SK-N-SH (cell line): ENCODE data around the gene PDE4C. TPM values are rescaled to one million over a fixed set of nuclear protein-coding genes. Genes with fewer than 3 reads are reported as not detected.

Experiments
- CTCF ChIA-PET: fragments of 300-600, 350-600 bp; formaldehyde crosslinking; extraction: SDS; loops from one replicate; lab custom pipeline; 2021; lab: Yijun Ruan, JAX
- POLR2A ChIA-PET: fragments of 350-600 bp; sonication (Branson Sonifier 250); formaldehyde crosslinking; extraction: SDS; loops from one replicate; lab custom pipeline; 2020; ENCODE audit warnings: antibody characterized with exemption, inconsistent platforms; lab: Yijun Ruan, JAX
- DNase-seq: peaks from one replicate; pipeline ENCODE4 v3.0.0; 2012
- H2AFZ ChIP-seq: fragments of 200-600 bp; sonication (generic); 2 replicates; pipeline ENCODE4 v1.8.1; 2016; ENCODE audit warnings: antibody characterized with exemption, mild to moderate bottlenecking, low read depth
- H3F3A ChIP-seq: fragments of 200-600 bp; sonication (generic); replicated peaks from 2 replicates; pipeline ENCODE3; 2016; ENCODE audit warnings: antibody characterized with exemption, mild to moderate bottlenecking; ENCODE audit not compliant: insufficient read depth
- H3K27ac ChIP-seq, 2 experiments: fragments of 200-500 bp in 1 of 2; fragments of 200-600 bp in 1 of 2; sonication (Bioruptor generic) in 1 of 2; sonication (generic), shearing (Covaris generic) in 1 of 2; 2 replicates each; pipeline versions ENCODE4 v1.5.1 to v1.6.1; 2014 to 2016; ENCODE audit warnings: low read depth in 2 of 2, inconsistent platforms in 1 of 2, low read length in 1 of 2, mild to moderate bottlenecking in 1 of 2, mixed read lengths in 1 of 2
- H3K27me3 ChIP-seq: fragments of 200-600 bp; sonication (generic), shearing (Covaris generic); 2 replicates; pipeline ENCODE4 v1.6.1; 2016; ENCODE audit warnings: mixed run types; ENCODE audit not compliant: insufficient read depth
- H3K36me3 ChIP-seq, 2 experiments: fragments of 200-500 bp in 1 of 2; fragments of 200-600 bp in 1 of 2; sonication (Bioruptor generic) in 1 of 2; sonication (generic) in 1 of 2; replicated peaks in 1 of 2; 2 replicates each; pipeline versions ENCODE3 to v1.5.1; 2014 to 2016; ENCODE audit warnings: low read length in 1 of 2, mild to moderate bottlenecking in 1 of 2; ENCODE audit not compliant: insufficient read depth in 2 of 2, control insufficient read depth in 1 of 2
- H3K4me1 ChIP-seq, 2 experiments: fragments of 200-500 bp in 1 of 2; fragments of 200-600 bp in 1 of 2; sonication (Bioruptor generic) in 1 of 2; sonication (generic), shearing (Covaris generic) in 1 of 2; 2 replicates each; pipeline versions ENCODE4 v1.5.1 to v1.6.1; 2014 to 2016; ENCODE audit warnings: low read depth in 1 of 2, low read length in 1 of 2, mixed run types in 1 of 2; ENCODE audit not compliant: insufficient read depth in 2 of 2, control insufficient read depth in 1 of 2
- H3K4me2 ChIP-seq: fragments of 200-600 bp; sonication (generic), shearing (Covaris generic); 2 replicates; pipeline ENCODE4 v1.6.1; 2017; ENCODE audit warnings: mixed run types
- H3K4me3 ChIP-seq, 2 experiments: fragments of 200-500 bp in 1 of 2; fragments of 200-600 bp in 1 of 2; sonication (Bioruptor generic) in 1 of 2; sonication (generic), shearing (Covaris generic) in 1 of 2; 2 replicates each; pipeline versions ENCODE4 v1.5.1 to v1.8.1; 2014 to 2016; ENCODE audit warnings: low read depth in 2 of 2, inconsistent platforms in 1 of 2, low read length in 1 of 2, mild to moderate bottlenecking in 1 of 2, mixed read lengths in 1 of 2, moderate library complexity in 1 of 2
- H3K79me2 ChIP-seq: fragments of 200-600 bp; sonication (generic); 2 replicates; pipeline ENCODE4 v1.8.1; 2017; ENCODE audit warnings: mild to moderate bottlenecking; ENCODE audit not compliant: insufficient read depth
- H3K9ac ChIP-seq: fragments of 200-600 bp; sonication (generic); 2 replicates; pipeline ENCODE4 v1.6.1; 2017; ENCODE audit warnings: mixed run types
- H3K9me2 ChIP-seq: fragments of 200-600 bp; sonication (generic); 2 replicates; pipeline ENCODE4 v1.6.1; 2017; ENCODE audit warnings: mixed run types
- H3K9me3 ChIP-seq: fragments of 200-600 bp; sonication (generic); 2 replicates; pipeline ENCODE4 v1.6.1; 2017; ENCODE audit warnings: mixed run types, mild to moderate bottlenecking, moderate library complexity
- H4K20me1 ChIP-seq: fragments of 200-600 bp; sonication (generic); 2 replicates; pipeline ENCODE4 v1.6.1; 2017; ENCODE audit warnings: mild to moderate bottlenecking, mixed run types; ENCODE audit not compliant: insufficient read depth
- CTCF ChIP-seq: fragments of 200-600 bp; sonication (generic); IDR thresholded peaks from 2 replicates; pipeline ENCODE4 v1.6.1; 2017; ENCODE audit warnings: antibody characterized with exemption, mild to moderate bottlenecking, moderate library complexity
- EP300 ChIP-seq, 2 experiments: IDR thresholded peaks; 2 replicates each; pipeline versions ENCODE4 v1.4.0 to v1.6.1; 2012; ENCODE audit warnings: borderline replicate concordance in 1 of 2, low read depth in 1 of 2, low read length in 1 of 2
- MAX ChIP-seq: IDR thresholded peaks from 2 replicates; pipeline ENCODE4 v1.4.0; 2012; ENCODE audit warnings: low read depth
- MEF2A ChIP-seq: IDR thresholded peaks from 2 replicates; pipeline ENCODE4 v1.4.0; 2012; ENCODE audit warnings: low read depth, borderline replicate concordance
- PBX3 ChIP-seq: IDR thresholded peaks from 2 replicates; pipeline ENCODE4; 2012
- RAD21 ChIP-seq: IDR thresholded peaks from 2 replicates; pipeline ENCODE4 v1.6.1; 2012; ENCODE audit warnings: mild to moderate bottlenecking, low read length
- RCOR1 ChIP-seq: fragments of 150-350 bp; IDR thresholded peaks from 2 replicates; pipeline ENCODE4 v1.6.1; 2017; ENCODE audit warnings: antibody characterized with exemption, low read length
- REST ChIP-seq: IDR thresholded peaks from 2 replicates; pipeline ENCODE4 v1.6.1; 2012; ENCODE audit warnings: mild to moderate bottlenecking, low read depth, low read length, moderate library complexity
- SIN3A ChIP-seq: IDR thresholded peaks from 2 replicates; pipeline ENCODE4 v1.6.1; 2012; ENCODE audit warnings: low read depth, mild to moderate bottlenecking, low read length, moderate library complexity, borderline replicate concordance
- TCF12 ChIP-seq: IDR thresholded peaks from 2 replicates; pipeline ENCODE4 v1.4.0; 2012
- TEAD4 ChIP-seq: IDR thresholded peaks from 2 replicates; pipeline ENCODE4 v1.4.0; 2012; ENCODE audit warnings: mild to moderate bottlenecking, borderline replicate concordance; ENCODE audit not compliant: insufficient read depth
- ZBTB33 ChIP-seq: IDR thresholded peaks from 2 replicates; pipeline ENCODE4 v1.4.0; 2012; ENCODE audit warnings: low read depth, borderline replicate concordance
- WGBS: methylation state at CpG from one replicate; pipeline ENCODE4 v1.1.6; 2017; ENCODE audit warnings: low lambda C conversion rate; 5-methylcytosine and 5-hydroxymethylcytosine counted together
- polyA plus RNA-seq, 3 experiments: library from polyadenylated mRNA; depleted of rRNA; stranded (reverse); fragments of >200 nt; gene quantifications; 2 replicates each; pipeline ENCODE4 v1.2.3, GENCODE V29; 2012

PDE4C gene
- polyA plus RNA-seq, 1 of the 3 experiments (the other 2 are of a cell fraction), result 0.36 TPM

GRCh38 chr19:18221815-18222725 lies 4.2 kb downstream of the PDE4C start:
- TF ChIP-seq CTCF (no peak), ZBTB33 (no peak), MAX (no peak)
- POLR2A ChIA-PET, result no interaction called here

GRCh38 chr19:18220632-18221275 lies 5.5 kb downstream of the PDE4C start:
- TF ChIP-seq RCOR1 (no peak), SIN3A (no peak), MEF2A (no peak), PBX3 (no peak), RAD21 (no peak), EP300 (IDR thresholded peaks at IDR 0.05; ENCODE audit: borderline replicate concordance in 1 of 2, low read depth in 1 of 2, low read length in 1 of 2) (no peak), TCF12 (no peak), REST (no peak), TEAD4 (no peak)
- no peaks in the 10 kb centered on the region for H3F3A ChIP-seq
- no peak overlapping the region for H3K4me3 ChIP-seq
- ChIA-PET CTCF (interaction anchor here (0.8 to 9.4 kb wide), 8 partner anchors 12 to 107 kb away, joined by 3 to 81 read pairs (median 5); a partner anchor contains a TSS), POLR2A (no interaction called here)
- H3K9me2 ChIP-seq, result no peaks in the 10 kb centered on the region
- WGBS, result 19% methylated on average over 23 of the region's 33 CpGs
- H3K27ac ChIP-seq, result no peak overlapping the region
- no peaks in the 10 kb centered on the region for H3K9me3 ChIP-seq
- no peak overlapping the region for H3K9ac ChIP-seq
- H3K36me3 ChIP-seq, result no peaks in the 10 kb centered on the region
- H3K27me3 ChIP-seq, result no peaks in the 10 kb centered on the region
- H2AFZ ChIP-seq, result no peak overlapping the region
- H4K20me1 ChIP-seq, result no peaks in the 10 kb centered on the region
- peaks cover 0 to 15% of the 10 kb centered on the region in 2 experiments; a peak in 1 of 4 replicates for H3K4me1 ChIP-seq
- DNase-seq, result no peak
- no peaks in the 10 kb centered on the region for H3K79me2 ChIP-seq
- H3K4me2 ChIP-seq, result no peak overlapping the region

More at GRCh38 chr19:18221815-18222725, 4.2 kb downstream of the PDE4C start:
- H2AFZ ChIP-seq, result no peak overlapping the region
- no peak overlapping the region for H3K27ac ChIP-seq
- H3K9me3 ChIP-seq, result no peaks in the 10 kb centered on the region
- no peak overlapping the region for H3K9ac ChIP-seq
- H3K9me2 ChIP-seq, result no peaks in the 10 kb centered on the region
- DNase-seq, result no peak
- no peaks in the 10 kb centered on the region for H3K36me3 ChIP-seq
- CTCF ChIA-PET, result interaction anchor here (1.0 to 9.4 kb wide), 7 partner anchors 10 to 104 kb away, joined by 3 to 81 read pairs (median 17); a partner anchor contains a TSS
- no peak overlapping the region for H3K4me2 ChIP-seq
- H3F3A ChIP-seq, result no peaks in the 10 kb centered on the region
- WGBS, result 77% methylated on average over 24 of the region's 25 CpGs
- H4K20me1 ChIP-seq, result no peaks in the 10 kb centered on the region
- H3K27me3 ChIP-seq, result no peaks in the 10 kb centered on the region
- H3K4me1 ChIP-seq, result peaks cover 0 to 19% of the 10 kb centered on the region in 2 experiments; a peak in 1 of 4 replicates
- no peaks in the 10 kb centered on the region for H3K79me2 ChIP-seq
- H3K4me3 ChIP-seq, result no peak overlapping the region
